GM18867 (cell line): ENCODE results near the gene SLC30A5.
"Not testable (repeated sequence)": the region's sequence is repeated elsewhere in the genome, so short reads cannot be mapped to it uniquely, and the experiment has no call there.

Source experiments
- ATAC-seq: cut with Tn5 transposase; IDR thresholded peaks from one replicate; pipeline ENCODE4 v1.9.1; 2021; ENCODE audit warnings: mild to moderate bottlenecking, moderate library complexity; ENCODE audit not compliant: unreplicated experiment

Gene SLC30A5

DNA sequence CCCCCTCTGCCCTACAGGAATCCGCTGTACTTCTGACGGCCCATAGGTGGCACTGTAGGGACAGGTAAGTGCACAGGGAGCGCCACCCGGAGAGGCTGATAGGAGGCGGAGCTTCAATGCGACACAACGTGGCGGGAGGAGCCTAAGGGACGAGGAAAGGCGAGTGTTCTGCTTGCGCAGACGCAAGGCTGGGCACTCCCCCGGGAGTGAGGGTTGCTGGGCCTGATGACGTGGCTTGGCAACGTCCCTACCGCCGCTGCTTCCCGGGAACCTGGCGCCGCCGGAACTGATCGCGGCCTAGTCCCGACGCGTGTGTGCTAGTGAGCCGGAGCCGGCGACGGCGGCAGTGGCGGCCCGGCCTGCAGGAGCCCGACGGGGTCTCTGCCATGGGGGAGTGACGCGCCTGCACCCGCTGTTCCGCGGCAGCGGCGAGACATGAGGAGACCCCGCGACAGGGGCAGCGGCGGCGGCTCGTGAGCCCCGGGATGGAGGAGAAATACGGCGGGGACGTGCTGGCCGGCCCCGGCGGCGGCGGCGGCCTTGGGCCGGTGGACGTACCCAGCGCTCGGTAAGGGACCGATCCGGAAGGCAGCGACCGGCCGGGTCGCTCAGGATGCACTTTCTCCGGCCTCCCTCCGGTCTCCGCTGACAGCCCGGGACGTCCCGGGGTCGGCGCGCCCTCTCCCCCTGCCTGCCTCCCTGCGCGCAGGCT, at the start of gene SLC30A5:
Gene SLC30A5, plus strand, starts transcription at position 244 of the 712 bp plus-strand sequence. Its CDS starts 242 bp downstream, at position 486.
- ATAC-seq = peak; percentile 98

- ATAC-seq = not testable (repeated sequence)
Measured at GRCh38 chr5:69045213-69045612, 48.6 kb upstream of the SLC30A5 start.

DNA sequence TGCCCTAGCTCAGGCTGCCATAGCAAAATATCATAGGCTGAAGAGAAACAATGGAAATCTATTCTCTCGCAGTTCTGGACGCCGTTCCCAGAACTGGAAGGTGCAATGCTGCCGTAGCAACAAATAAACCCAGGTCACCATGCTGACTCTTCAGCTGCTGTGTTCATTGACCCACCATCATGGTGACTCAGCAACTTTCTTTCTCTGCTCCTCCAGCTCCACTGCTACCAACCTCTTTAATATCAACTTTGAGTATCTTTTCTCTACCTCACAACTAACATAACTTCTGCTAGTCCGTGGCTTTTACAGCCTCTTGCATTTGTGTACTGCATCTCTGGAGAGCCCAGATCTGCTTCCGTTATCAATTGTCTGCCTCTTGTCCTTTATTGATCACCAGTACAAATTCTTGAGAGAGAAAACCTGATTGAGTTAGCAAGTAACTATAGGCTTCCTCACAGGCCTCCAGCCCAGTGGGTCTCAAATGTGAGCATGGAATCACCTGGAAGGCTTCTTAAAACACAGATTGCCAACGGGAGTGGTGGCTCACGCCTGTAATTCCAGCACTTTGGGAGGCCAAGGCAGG, 47.3 kb upstream of the SLC30A5 start:
- no peak for ATAC-seq

DNA sequence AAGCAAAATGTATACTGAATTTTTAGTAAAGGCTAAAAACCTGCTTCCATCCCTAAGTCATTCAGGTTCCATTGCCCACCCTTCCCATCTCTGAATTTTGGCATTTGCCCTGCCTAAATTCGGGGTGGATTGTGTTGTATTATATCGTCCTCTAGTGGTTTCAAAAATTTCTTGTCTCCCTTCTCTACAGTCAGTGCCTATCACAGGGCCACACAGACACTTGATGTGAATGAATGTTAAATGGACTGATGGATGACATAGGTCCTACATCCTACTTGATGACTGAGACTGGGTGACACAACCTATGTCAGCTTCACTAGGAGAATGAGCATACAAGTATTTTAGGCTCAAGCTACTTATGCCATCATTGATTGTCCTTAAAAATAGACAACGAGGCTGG, 45.6 kb upstream of the SLC30A5 start:
- ATAC-seq = no peak

- ATAC-seq = no peak
Measured at GRCh38 chr5:69049151-69049550, 44.7 kb upstream of the SLC30A5 start.

DNA sequence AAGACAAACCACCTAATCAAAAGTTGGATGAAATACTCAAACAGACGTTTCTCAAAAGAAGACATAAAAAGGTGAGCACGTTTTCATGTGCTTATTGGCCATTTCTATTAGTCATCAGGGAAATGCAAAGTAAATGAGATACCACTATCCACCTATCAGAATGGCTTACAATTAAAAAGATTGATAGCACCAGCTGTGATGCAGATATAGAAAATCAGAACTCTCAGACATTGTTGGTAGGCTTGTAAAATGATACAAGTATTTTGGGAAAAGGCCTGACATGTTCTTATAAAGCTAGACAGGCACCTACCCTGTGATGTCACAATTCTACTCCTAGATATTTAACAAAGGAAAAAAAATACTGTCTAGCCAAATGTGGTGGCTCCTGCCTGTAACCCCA, 44.0 kb upstream of the SLC30A5 start:
- no peak for ATAC-seq

DNA sequence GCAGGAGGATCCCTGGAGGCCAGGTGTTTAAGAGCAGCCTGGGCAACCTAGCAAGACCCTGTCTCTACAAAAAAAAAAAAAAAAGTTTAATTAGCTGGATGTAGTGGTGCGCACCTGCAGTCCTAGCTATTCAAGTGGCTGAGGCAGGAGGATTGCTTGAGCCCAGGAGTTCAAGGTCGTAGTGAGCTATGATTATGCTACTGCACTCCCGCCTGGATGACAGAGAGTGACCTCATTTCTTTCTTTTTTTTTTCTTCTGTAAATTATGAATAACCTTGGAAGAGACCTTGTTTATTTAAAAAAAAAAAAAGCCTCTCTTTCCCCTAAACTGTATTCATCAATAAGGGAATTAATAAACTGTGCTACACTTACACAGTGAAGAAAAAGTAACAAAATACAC, 43.6 kb upstream of the SLC30A5 start:
- no peak for ATAC-seq

DNA sequence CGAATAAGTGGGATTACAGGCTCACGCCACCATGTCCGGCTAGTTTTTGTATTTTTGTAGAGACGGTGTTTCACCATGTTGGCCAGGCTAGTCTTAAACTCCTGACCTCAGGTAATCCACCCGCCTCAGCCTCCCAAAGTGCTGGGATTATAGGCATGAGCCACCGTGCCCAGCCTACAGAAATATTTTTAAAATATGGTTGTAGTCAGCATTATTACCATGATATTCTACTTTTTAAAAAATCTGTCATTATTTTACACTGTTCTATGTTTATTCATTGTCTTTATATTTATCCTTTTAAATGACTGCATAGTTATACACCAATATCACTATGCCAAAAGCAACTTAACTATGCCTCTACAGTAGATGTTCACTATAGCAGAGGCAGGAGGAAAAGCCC, 41.6 kb upstream of the SLC30A5 start:
- no peak for ATAC-seq

GRCh38 chr5:69074664-69075521, 18.9 kb upstream of the SLC30A5 start:
- ATAC-seq = no peak

GRCh38 chr5:69075522-69076179, 18.2 kb upstream of the SLC30A5 start:
- ATAC-seq = no peak

DNA sequence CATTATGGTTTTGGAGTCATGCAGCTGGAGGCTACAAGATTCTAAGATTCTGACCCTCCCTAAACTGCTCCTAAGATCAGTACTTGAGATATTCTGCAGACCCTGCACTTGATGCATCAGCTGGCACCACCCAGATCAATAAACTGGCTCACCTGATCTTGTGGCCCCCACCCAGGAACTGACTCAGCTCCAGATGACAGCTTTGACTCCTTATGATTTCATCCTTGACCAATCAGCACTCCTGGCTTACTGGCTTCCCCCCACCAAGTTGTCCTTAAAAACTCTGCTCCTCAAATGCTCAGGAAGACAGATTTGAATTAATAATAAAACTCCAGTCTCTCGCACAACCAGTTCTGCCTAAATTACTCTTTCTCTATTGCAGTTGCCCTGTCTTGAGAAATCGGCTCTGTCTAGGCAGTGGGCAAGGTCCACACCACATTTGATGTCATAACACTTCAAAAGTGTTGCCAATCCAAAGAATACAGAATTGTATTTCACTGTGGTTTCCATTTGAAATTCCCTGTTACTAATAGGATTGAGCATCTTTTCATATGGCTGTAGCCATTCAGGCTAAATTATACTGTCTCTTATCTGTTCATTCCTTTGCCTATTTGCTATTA, 14.8 kb upstream of the SLC30A5 start:
- ATAC-seq = no peak

DNA sequence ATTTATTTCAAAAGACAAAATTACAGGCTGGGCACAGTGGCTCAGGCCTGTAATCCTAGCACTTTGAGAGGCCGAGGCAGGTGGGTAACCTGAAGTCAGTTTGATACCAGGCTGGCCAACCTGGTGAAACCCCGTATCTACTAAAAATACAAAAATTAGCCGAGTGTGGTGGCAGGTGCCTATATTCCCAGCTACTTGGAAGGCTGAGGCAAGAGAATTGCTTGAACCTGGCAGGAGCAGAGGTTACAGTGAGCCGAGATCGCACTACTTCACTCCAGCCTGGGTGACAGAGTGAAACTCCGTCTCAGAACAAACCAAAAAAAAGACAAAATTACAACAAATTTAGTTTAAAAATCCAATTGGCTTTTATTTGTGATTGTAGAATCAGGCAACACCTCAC, 14.3 kb upstream of the SLC30A5 start:
- no peak for ATAC-seq

DNA sequence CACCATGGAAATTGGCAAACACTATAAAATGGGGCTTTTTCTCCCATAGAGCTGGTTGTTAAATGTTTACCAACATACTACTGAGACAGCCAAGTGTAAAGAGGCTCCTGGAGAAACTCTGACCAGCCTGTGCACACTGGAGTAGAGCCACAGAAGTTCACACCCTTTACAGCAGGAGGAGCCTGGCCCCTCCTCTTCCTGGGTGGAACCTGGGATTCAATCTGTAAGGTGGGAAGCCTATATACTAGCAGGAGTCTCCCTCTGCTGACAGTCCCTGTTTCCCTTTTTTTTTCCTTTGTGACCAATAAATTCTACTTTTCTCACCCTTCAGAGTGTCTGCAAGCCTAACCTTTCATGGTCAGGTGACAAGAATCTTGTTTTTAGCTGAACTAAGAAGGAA, 10.4 kb upstream of the SLC30A5 start:
- no peak for ATAC-seq

GRCh38 chr5:69084195-69084594, 9.6 kb upstream of the SLC30A5 start:
- no peak for ATAC-seq

- ATAC-seq = no peak
Measured at GRCh38 chr5:69084903-69085302, 8.9 kb upstream of the SLC30A5 start.

DNA sequence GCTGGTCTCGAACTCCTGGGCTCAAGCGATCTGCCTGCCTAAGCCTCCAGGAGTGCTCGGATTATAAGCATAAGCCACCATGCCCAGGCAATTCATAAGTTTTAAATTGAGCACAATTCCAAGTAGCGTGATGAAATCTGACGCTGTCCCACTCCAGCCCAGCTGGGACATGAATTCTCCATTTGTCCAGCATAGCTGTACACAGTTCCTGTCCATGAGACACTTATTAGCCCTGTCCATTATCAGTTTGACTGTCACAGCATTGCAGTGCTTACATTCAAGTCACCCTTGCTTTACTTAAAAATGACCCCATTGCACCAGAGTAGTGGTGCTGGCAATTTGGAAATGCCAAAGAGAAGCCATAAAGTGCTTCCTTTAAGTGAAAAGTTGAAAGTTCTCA, 7.6 kb upstream of the SLC30A5 start:
- no peak for ATAC-seq

GRCh38 chr5:69088006-69088405, 5.8 kb upstream of the SLC30A5 start:
- ATAC-seq = not testable (repeated sequence)

DNA sequence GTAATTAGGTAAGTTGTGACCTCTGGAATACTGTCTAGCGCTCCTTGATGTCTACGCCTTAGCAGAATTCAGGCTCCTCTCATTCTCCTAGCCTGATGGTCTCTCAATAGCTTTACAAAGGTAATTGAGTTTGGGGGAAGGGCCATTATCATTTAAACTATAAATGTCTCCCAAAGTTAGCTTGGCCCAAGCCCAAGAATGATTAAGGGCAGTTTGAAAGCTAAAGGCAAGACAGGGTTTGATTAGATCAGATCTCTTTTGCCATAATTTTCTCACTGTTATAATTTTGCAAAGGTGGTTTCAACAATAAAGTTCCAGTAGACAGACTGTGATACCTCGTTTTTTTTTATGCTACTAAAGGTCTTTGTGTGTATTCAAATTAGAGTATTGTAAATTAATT, 3.7 kb upstream of the SLC30A5 start:
- no peak for ATAC-seq

GRCh38 chr5:69091771-69092170, 2.0 kb upstream of the SLC30A5 start:
- ATAC-seq = no peak

GRCh38 chr5:69092969-69093368, 845 bp upstream of the SLC30A5 start:
- ATAC-seq = no peak

- ATAC-seq = no peak
Measured at GRCh38 chr5:69099302-69099701, 5.5 kb downstream of the SLC30A5 start.
